SK-N-SH treated with all-trans-retinoic acid at 6 μM for 48 hours (cell line): Measurements from ENCODE around the gene FBXO33.

ENCODE experiments used
- ATAC-seq: fragments of 200-7000 bp; cut with Tn5 transposase; 3 replicates; pipeline ENCODE4 v1.9.1; 2020; ENCODE audit warnings: mild to moderate bottlenecking, moderate library complexity
- ARNTL ChIP-seq: fragments of 450-650 bp; formaldehyde crosslinking; IDR thresholded peaks from 2 replicates; pipeline ENCODE4 v1.5.0; 2020; ENCODE audit warnings: low read depth, mild to moderate bottlenecking, moderate library complexity, borderline replicate concordance
- BACH2 ChIP-seq: fragments of 250-450 bp; sonication (Bioruptor Pico); IDR thresholded peaks from 2 replicates; pipeline ENCODE4 v1.9.0; 2021; ENCODE audit warnings: mild to moderate bottlenecking, borderline replicate concordance
- CSDC2 ChIP-seq: fragments of 250-450 bp; sonication (Bioruptor Pico); IDR thresholded peaks from 2 replicates; pipeline ENCODE4 v1.5.0; 2020; ENCODE audit warnings: mild to moderate bottlenecking, moderate library complexity
- ESRRG ChIP-seq: fragments of 250-450 bp; sonication (Bioruptor Pico); IDR thresholded peaks from 2 replicates; pipeline ENCODE4 v1.6.1; 2021; ENCODE audit warnings: mild to moderate bottlenecking
- GLIS3 ChIP-seq: fragments of 250-450 bp; sonication (Bioruptor Pico); IDR thresholded peaks from 2 replicates; pipeline ENCODE4 v1.5.0; 2020; ENCODE audit warnings: mild to moderate bottlenecking, moderate library complexity
- ISL1 ChIP-seq: fragments of 250-450 bp; sonication (Bioruptor Pico); IDR thresholded peaks from 2 replicates; pipeline ENCODE4 v2.1.2; 2022; ENCODE audit warnings: mild to moderate bottlenecking, moderate library complexity
- PATZ1 ChIP-seq: fragments of 250-450 bp; sonication (Bioruptor Pico); IDR thresholded peaks from 2 replicates; pipeline ENCODE4 v1.8.0; 2020; ENCODE audit warnings: mild to moderate bottlenecking, moderate library complexity, borderline replicate concordance
- PPARA ChIP-seq: fragments of 250-450 bp; sonication (Bioruptor Pico); IDR thresholded peaks from 2 replicates; pipeline ENCODE4 v1.5.0; 2020; ENCODE audit warnings: mild to moderate bottlenecking, borderline replicate concordance
- RARB ChIP-seq: fragments of 250-450 bp; sonication (Bioruptor Pico); IDR thresholded peaks from 2 replicates; pipeline ENCODE4 v1.8.0; 2021; ENCODE audit warnings: mild to moderate bottlenecking, moderate library complexity
- SNAI2 ChIP-seq: fragments of 250-450 bp; sonication (Bioruptor Pico); IDR thresholded peaks from 2 replicates; pipeline ENCODE4 v1.5.0; 2020; ENCODE audit warnings: mild to moderate bottlenecking, moderate library complexity
- TCF4 ChIP-seq: fragments of 250-450 bp; sonication (Bioruptor Pico); IDR thresholded peaks from 2 replicates; pipeline ENCODE4 v1.8.0; 2021; ENCODE audit warnings: mild to moderate bottlenecking, moderate library complexity, borderline replicate concordance
- TOX ChIP-seq: fragments of 250-450 bp; sonication (Bioruptor Pico); IDR thresholded peaks from 2 replicates; pipeline ENCODE4 v1.8.0; 2021; ENCODE audit warnings: mild to moderate bottlenecking, moderate library complexity, borderline replicate concordance
- ZC3H10 ChIP-seq: fragments of 250-450 bp; sonication (Bioruptor Pico); IDR thresholded peaks from 2 replicates; pipeline ENCODE4 v1.5.1; 2021; ENCODE audit warnings: mild to moderate bottlenecking, moderate library complexity
- ZFP3 ChIP-seq: fragments of 250-450 bp; sonication (Bioruptor Pico); IDR thresholded peaks from 2 replicates; pipeline ENCODE4 v1.5.0; 2020; ENCODE audit warnings: mild to moderate bottlenecking, moderate library complexity
- ZFP30 ChIP-seq: fragments of 450-650 bp; formaldehyde crosslinking; IDR thresholded peaks from 2 replicates; pipeline ENCODE4 v1.5.0; 2022; ENCODE audit warnings: mild to moderate bottlenecking, moderate library complexity
- ZNF565 ChIP-seq: fragments of 450-650 bp; formaldehyde crosslinking; conservative IDR thresholded peaks from 2 replicates; pipeline ENCODE4 v1.5.0; 2020; ENCODE audit warnings: low read depth, mild to moderate bottlenecking, moderate library complexity
- ZNF70 ChIP-seq: fragments of 450-650 bp; formaldehyde crosslinking; IDR thresholded peaks from 2 replicates; pipeline ENCODE4 v1.5.0; 2020; ENCODE audit warnings: mild to moderate bottlenecking, moderate library complexity
- ZNF8 ChIP-seq: fragments of 450-650 bp; formaldehyde crosslinking; IDR thresholded peaks from 2 replicates; pipeline ENCODE4 v1.5.0; 2020; ENCODE audit warnings: mild to moderate bottlenecking, moderate library complexity
- TF ChIP-seq, protein P1 (sequence below): fragments of 250-450 bp; sonication (Bioruptor Pico); IDR thresholded peaks from 2 replicates; pipeline ENCODE4 v1.5.0; 2020; ENCODE audit warnings: mild to moderate bottlenecking, moderate library complexity
- TF ChIP-seq, protein P2 (sequence below): fragments of 250-450 bp; sonication (Bioruptor Pico); IDR thresholded peaks from 2 replicates; pipeline ENCODE4 v1.5.1; 2020; ENCODE audit warnings: low read depth, mild to moderate bottlenecking, moderate library complexity
- TF ChIP-seq, protein P3 (sequence below): fragments of 250-450 bp; sonication (Bioruptor Pico); IDR thresholded peaks from 2 replicates; pipeline ENCODE4 v1.8.0; 2021; ENCODE audit warnings: low read depth, mild to moderate bottlenecking, moderate library complexity, borderline replicate concordance

Gene FBXO33

DNA sequence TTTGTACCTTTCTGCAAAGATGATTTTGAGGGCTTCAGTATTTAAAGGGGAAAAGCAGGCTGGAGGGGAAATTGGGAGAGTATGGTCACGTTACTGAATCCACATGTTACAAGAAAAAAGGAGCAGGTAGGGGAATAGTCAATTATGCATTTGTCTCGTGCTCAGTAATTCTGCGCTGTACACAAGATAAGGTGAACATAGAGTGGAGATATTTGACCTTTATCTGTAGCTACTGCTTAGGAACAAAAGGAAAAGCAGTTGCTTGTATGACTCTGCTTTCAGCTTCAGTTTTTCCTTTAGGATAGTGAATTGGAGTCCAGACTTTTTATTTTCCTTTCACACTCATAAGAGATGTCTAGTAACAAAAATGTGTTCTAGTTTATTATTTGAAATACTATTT, 49.8 kb downstream of the FBXO33 start:
- TF ChIP-seq ZNF70 (CRISPR knock-in tag) (no peak), GLIS3 (CRISPR knock-in tag) (no peak), ZC3H10 (CRISPR knock-in tag) (no peak), ZFP30 (CRISPR knock-in tag) (no peak), TOX (no peak), BACH2 (CRISPR knock-in tag) (no peak), PATZ1 (no peak), ZNF8 (no peak), RARB (CRISPR knock-in tag) (no peak)
- TF ChIP-seq, protein P1, sequence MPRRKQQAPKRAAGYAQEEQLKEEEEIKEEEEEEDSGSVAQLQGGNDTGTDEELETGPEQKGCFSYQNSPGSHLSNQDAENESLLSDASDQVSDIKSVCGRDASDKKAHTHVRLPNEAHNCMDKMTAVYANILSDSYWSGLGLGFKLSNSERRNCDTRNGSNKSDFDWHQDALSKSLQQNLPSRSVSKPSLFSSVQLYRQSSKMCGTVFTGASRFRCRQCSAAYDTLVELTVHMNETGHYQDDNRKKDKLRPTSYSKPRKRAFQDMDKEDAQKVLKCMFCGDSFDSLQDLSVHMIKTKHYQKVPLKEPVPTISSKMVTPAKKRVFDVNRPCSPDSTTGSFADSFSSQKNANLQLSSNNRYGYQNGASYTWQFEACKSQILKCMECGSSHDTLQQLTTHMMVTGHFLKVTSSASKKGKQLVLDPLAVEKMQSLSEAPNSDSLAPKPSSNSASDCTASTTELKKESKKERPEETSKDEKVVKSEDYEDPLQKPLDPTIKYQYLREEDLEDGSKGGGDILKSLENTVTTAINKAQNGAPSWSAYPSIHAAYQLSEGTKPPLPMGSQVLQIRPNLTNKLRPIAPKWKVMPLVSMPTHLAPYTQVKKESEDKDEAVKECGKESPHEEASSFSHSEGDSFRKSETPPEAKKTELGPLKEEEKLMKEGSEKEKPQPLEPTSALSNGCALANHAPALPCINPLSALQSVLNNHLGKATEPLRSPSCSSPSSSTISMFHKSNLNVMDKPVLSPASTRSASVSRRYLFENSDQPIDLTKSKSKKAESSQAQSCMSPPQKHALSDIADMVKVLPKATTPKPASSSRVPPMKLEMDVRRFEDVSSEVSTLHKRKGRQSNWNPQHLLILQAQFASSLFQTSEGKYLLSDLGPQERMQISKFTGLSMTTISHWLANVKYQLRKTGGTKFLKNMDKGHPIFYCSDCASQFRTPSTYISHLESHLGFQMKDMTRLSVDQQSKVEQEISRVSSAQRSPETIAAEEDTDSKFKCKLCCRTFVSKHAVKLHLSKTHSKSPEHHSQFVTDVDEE (CRISPR knock-in tag) = no peak
- TF ChIP-seq, protein P2, sequence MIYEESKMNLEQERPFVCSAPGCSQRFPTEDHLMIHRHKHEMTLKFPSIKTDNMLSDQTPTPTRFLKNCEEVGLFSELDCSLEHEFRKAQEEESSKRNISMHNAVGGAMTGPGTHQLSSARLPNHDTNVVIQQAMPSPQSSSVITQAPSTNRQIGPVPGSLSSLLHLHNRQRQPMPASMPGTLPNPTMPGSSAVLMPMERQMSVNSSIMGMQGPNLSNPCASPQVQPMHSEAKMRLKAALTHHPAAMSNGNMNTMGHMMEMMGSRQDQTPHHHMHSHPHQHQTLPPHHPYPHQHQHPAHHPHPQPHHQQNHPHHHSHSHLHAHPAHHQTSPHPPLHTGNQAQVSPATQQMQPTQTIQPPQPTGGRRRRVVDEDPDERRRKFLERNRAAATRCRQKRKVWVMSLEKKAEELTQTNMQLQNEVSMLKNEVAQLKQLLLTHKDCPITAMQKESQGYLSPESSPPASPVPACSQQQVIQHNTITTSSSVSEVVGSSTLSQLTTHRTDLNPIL (CRISPR knock-in tag) = no peak
- no peak for ATAC-seq

DNA sequence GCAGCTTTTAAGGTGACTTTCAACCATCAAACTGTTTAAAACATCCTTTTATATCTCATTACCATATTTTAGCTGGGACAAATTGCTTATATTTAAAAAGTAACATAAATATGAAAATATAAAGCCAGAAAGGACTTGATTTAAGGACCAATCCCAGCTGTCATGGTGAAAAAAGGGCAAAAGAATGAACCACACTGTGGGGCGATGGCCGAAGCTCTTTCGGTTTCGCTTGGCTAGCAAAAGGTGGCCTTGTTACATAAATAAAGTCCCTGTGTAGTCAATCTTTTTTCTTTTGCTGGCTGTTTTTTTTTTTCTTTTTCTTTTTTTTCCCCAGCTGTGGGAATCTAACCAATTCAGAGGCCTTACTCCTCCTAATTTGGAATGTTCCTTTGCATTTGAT, 50.9 kb downstream of the FBXO33 start:
- no peak for ATAC-seq
- TF ChIP-seq, protein P3, sequence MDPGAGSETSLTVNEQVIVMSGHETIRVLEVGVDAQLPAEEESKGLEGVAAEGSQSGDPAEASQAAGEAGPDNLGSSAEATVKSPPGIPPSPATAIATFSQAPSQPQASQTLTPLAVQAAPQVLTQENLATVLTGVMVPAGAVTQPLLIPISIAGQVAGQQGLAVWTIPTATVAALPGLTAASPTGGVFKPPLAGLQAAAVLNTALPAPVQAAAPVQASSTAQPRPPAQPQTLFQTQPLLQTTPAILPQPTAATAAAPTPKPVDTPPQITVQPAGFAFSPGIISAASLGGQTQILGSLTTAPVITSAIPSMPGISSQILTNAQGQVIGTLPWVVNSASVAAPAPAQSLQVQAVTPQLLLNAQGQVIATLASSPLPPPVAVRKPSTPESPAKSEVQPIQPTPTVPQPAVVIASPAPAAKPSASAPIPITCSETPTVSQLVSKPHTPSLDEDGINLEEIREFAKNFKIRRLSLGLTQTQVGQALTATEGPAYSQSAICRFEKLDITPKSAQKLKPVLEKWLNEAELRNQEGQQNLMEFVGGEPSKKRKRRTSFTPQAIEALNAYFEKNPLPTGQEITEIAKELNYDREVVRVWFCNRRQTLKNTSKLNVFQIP (CRISPR knock-in tag) = no peak
- TF ChIP-seq ZC3H10 (CRISPR knock-in tag) (no peak), TCF4 (CRISPR knock-in tag) (no peak), ARNTL (CRISPR knock-in tag) (no peak), PPARA (CRISPR knock-in tag) (no peak), SNAI2 (CRISPR knock-in tag) (no peak), GLIS3 (CRISPR knock-in tag) (no peak), ZNF565 (CRISPR knock-in tag) (no peak), ESRRG (CRISPR knock-in tag) (no peak), BACH2 (CRISPR knock-in tag) (no peak), ZNF70 (CRISPR knock-in tag) (no peak), ISL1 (CRISPR knock-in tag) (no peak), ZFP3 (no peak), ZNF8 (no peak)
- TF ChIP-seq, protein P2 (CRISPR knock-in tag) = no peak

- peak; percentile 47; the same call in 2 of the 3 replicates for ATAC-seq
- no peak for TF ChIP-seq CSDC2
- no peak for TF ChIP-seq ZNF565 (CRISPR knock-in tag)
- no peak for TF ChIP-seq ISL1 (CRISPR knock-in tag)
- no peak for TF ChIP-seq BACH2 (CRISPR knock-in tag)
- no peak for TF ChIP-seq ZNF70 (CRISPR knock-in tag)
- TF ChIP-seq ZNF8 = no peak
- no peak for TF ChIP-seq ZFP3
- no peak for TF ChIP-seq TCF4 (CRISPR knock-in tag)
- TF ChIP-seq, protein P3 (CRISPR knock-in tag) = no peak
- TF ChIP-seq RARB (CRISPR knock-in tag) = no peak
- TF ChIP-seq PATZ1 = no peak
- no peak for TF ChIP-seq TOX
- TF ChIP-seq ESRRG (CRISPR knock-in tag) = no peak
These were observed 55.4 kb downstream of the FBXO33 start for GRCh38 chr14:39376667-39377403.
